OCI-LY7 (cell line): ENCODE results near the gene E4F1. TPM values are rescaled to one million over a fixed set of nuclear protein-coding genes. Genes with fewer than 3 reads are reported as not detected.

Experiments
- BruUV-seq: library from RNA; stranded (reverse); fragments of 400-500 nt; replicated peaks from 2 replicates; lab custom pipeline; 2021; lab: Mats Ljungman, UMichigan
- CTCF ChIA-PET: fragments of 300-600 bp; sonication (Branson Sonifier 250); formaldehyde crosslinking; loops from one replicate; lab custom pipeline; 2022; ENCODE audit warnings: antibody characterized with exemption; ENCODE audit not compliant: unreplicated experiment; lab: Charles Lee
- POLR2A ChIA-PET: fragments of 300-600 bp; sonication (Branson Sonifier 250); formaldehyde crosslinking; loops from one replicate; lab custom pipeline; 2022; ENCODE audit warnings: antibody characterized with exemption; lab: Charles Lee
- DNase-seq: peaks from one replicate; pipeline ENCODE4 v3.0.0-alpha.2; 2015; ENCODE audit warnings: low spot score
- H2AFZ ChIP-seq: fragments of 200-600 bp; sonication (generic), shearing (Covaris generic); 2 replicates; pipeline ENCODE4 v1.6.1; 2014; ENCODE audit warnings: mild to moderate bottlenecking, antibody characterized with exemption, low read length, moderate library complexity
- H3K27ac ChIP-seq: fragments of 200-600 bp; sonication (generic); 2 replicates; pipeline ENCODE4 v1.5.1; 2014; ENCODE audit warnings: mixed run types, low read depth, mild to moderate bottlenecking, moderate library complexity, low read length, inconsistent platforms; ENCODE audit not compliant: poor library complexity, severe bottlenecking
- H3K36me3 ChIP-seq: fragments of 200-600 bp; sonication (generic); 2 replicates; pipeline ENCODE4 v1.6.1; 2014; ENCODE audit warnings: mild to moderate bottlenecking, antibody characterized with exemption, low read length, moderate library complexity, mixed read lengths; ENCODE audit not compliant: insufficient read depth
- H3K4me1 ChIP-seq: fragments of 200-600 bp; sonication (generic); 2 replicates; pipeline ENCODE4 v1.5.1; 2014; ENCODE audit warnings: mild to moderate bottlenecking, low read length; ENCODE audit not compliant: insufficient read depth, poor library complexity, severe bottlenecking
- H3K4me2 ChIP-seq: fragments of 200-600 bp; sonication (generic); 2 replicates; pipeline ENCODE4 v1.6.1; 2014; ENCODE audit warnings: mild to moderate bottlenecking, low read length
- H3K4me3 ChIP-seq: fragments of 200-600 bp; sonication (generic); 2 replicates; pipeline ENCODE4 v1.5.1; 2014; ENCODE audit warnings: mild to moderate bottlenecking, low read depth, low read length; ENCODE audit not compliant: poor library complexity, severe bottlenecking
- H3K79me2 ChIP-seq: fragments of 200-600 bp; sonication (generic); 2 replicates; pipeline ENCODE4 v1.6.1; 2016; ENCODE audit warnings: low read depth, mild to moderate bottlenecking, low read length, moderate library complexity, mixed read lengths; ENCODE audit not compliant: insufficient read depth
- H3K9me2 ChIP-seq: fragments of 200-600 bp; sonication (generic); 2 replicates; pipeline ENCODE4 v1.6.1; 2016; ENCODE audit warnings: mild to moderate bottlenecking, low read length, mixed read lengths; ENCODE audit not compliant: insufficient read depth
- H3K9me3 ChIP-seq: fragments of 200-600 bp; sonication (generic); 2 replicates; pipeline ENCODE4 v1.6.1; 2014; ENCODE audit warnings: mild to moderate bottlenecking, mixed run types, low read length, mixed read lengths
- H4K20me1 ChIP-seq: fragments of 200-600 bp; sonication (generic); 2 replicates; pipeline ENCODE4 v1.6.1; 2014; ENCODE audit warnings: mild to moderate bottlenecking, antibody characterized with exemption, low read length, moderate library complexity, mixed read lengths; ENCODE audit not compliant: insufficient read depth
- CTCF ChIP-seq: fragments of 200-600 bp; sonication (generic); conservative IDR thresholded peaks from 2 replicates; pipeline ENCODE4 v1.5.1; 2014; ENCODE audit warnings: mild to moderate bottlenecking, antibody characterized with exemption, low read length, moderate library complexity, mixed read lengths
- EZH2phosphoT487 ChIP-seq: fragments of 200-600 bp; sonication (generic); IDR thresholded peaks from 2 replicates; pipeline ENCODE4 v1.6.1; 2018; ENCODE audit warnings: low read depth, borderline replicate concordance, mild to moderate bottlenecking, mixed run types, antibody characterized with exemption, low read length, moderate library complexity, mixed read lengths
- intact Hi-C: fragments of 100-400 bp; cut with micrococcal nuclease; formaldehyde crosslinking; loops from one replicate; pipeline ENCODE4 v1.10.0; 2022; ENCODE audit not compliant: unreplicated experiment
- total RNA-seq, 2 experiments: library from RNA; depleted of rRNA in 1 of 2; stranded (reverse); fragments of >200 nt in 1 of 2; shearing (Covaris generic) in 1 of 2; gene quantifications; 2 replicates each; pipeline ENCODE4 v1.2.3, GENCODE V29; 2014 to 2022

The E4F1 gene
- total RNA-seq, 2 experiments from 2014 or later = 42.3 to 59.6 TPM

GRCh38 chr16:2190659-2191445, 32.5 kb upstream of the E4F1 start:
- Histone ChIP-seq H3K36me3 (no peaks in the 10 kb centered on the region), H4K20me1 (no peaks in the 10 kb centered on the region), H3K9me2 (no peaks in the 10 kb centered on the region), H3K27ac (no peak overlapping the region), H3K4me2 (no peak overlapping the region), H2AFZ (no peak overlapping the region), H3K4me1 (no peaks in the 10 kb centered on the region), H3K4me3 (no peak overlapping the region), H3K9me3 (no peaks in the 10 kb centered on the region), H3K79me2 (no peaks in the 10 kb centered on the region)
- intact Hi-C loops = no loop called here
- TF ChIP-seq CTCF = no peak
- no peak for TF ChIP-seq EZH2phosphoT487
- ChIA-PET POLR2A (no interaction called here), CTCF (no interaction called here)
- no peak for DNase-seq
- BruUV-seq = no TSS peak

- Histone ChIP-seq H3K4me2 (no peak overlapping the region), H3K9me2 (no peaks in the 10 kb centered on the region), H3K79me2 (no peaks in the 10 kb centered on the region), H3K36me3 (no peaks in the 10 kb centered on the region), H3K4me1 (no peaks in the 10 kb centered on the region), H3K27ac (no peak overlapping the region), H4K20me1 (no peaks in the 10 kb centered on the region), H3K4me3 (no peak overlapping the region), H2AFZ (no peak overlapping the region), H3K9me3 (no peaks in the 10 kb centered on the region)
- no peak for DNase-seq
- ChIA-PET POLR2A (no interaction called here), CTCF (no interaction called here)
- TF ChIP-seq EZH2phosphoT487 (no peak), CTCF (no peak)
- intact Hi-C loops = no loop called here
- no TSS peak for BruUV-seq
Observed at GRCh38 chr16:2191446-2191706, 32.0 kb upstream of the E4F1 start.

GRCh38 chr16:2194166-2194834, 29.1 kb upstream of the E4F1 start:
- ChIA-PET POLR2A (no interaction called here), CTCF (interaction anchor here (0.6 kb wide), 2 partner anchors 13 to 176 kb away, joined by 3 read pairs; no protein-coding TSS in a partner anchor)
- H3K27ac ChIP-seq = no peak overlapping the region
- no peaks in the 10 kb centered on the region for H3K4me1 ChIP-seq
- no peak for DNase-seq
- no peak for TF ChIP-seq EZH2phosphoT487
- no peak for TF ChIP-seq CTCF
- no peak overlapping the region for H3K4me2 ChIP-seq
- H2AFZ ChIP-seq = no peak overlapping the region
- H3K36me3 ChIP-seq = no peaks in the 10 kb centered on the region
- no TSS peak for BruUV-seq
- H3K79me2 ChIP-seq = no peaks in the 10 kb centered on the region
- H3K9me2 ChIP-seq = no peaks in the 10 kb centered on the region
- H3K9me3 ChIP-seq = no peaks in the 10 kb centered on the region
- H4K20me1 ChIP-seq = no peaks in the 10 kb centered on the region
- H3K4me3 ChIP-seq = no peak overlapping the region
- intact Hi-C loops = no loop called here
